ENCODE measurements around the gene BCO1. TPM values are rescaled to one million over a fixed set of nuclear protein-coding genes. Genes with fewer than 3 reads are reported as not detected.

Gene BCO1
- total RNA-seq, 4 donors from 2014 or later: 0.11 to 0.42 (median 0.17) TPM; not detected in 1

GRCh38 chr16:81231014-81231413 is 7.5 kb upstream of the BCO1 start:
- no peak for TF ChIP-seq POLR2AphosphoS5 (IDR thresholded peaks at IDR 0.05)
- TF ChIP-seq, protein P1, sequence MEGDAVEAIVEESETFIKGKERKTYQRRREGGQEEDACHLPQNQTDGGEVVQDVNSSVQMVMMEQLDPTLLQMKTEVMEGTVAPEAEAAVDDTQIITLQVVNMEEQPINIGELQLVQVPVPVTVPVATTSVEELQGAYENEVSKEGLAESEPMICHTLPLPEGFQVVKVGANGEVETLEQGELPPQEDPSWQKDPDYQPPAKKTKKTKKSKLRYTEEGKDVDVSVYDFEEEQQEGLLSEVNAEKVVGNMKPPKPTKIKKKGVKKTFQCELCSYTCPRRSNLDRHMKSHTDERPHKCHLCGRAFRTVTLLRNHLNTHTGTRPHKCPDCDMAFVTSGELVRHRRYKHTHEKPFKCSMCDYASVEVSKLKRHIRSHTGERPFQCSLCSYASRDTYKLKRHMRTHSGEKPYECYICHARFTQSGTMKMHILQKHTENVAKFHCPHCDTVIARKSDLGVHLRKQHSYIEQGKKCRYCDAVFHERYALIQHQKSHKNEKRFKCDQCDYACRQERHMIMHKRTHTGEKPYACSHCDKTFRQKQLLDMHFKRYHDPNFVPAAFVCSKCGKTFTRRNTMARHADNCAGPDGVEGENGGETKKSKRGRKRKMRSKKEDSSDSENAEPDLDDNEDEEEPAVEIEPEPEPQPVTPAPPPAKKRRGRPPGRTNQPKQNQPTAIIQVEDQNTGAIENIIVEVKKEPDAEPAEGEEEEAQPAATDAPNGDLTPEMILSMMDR (IDR thresholded peaks at IDR 0.05): no peak
- no peak for TF ChIP-seq EP300 (IDR thresholded peaks at IDR 0.05)
- TF ChIP-seq POLR2A (IDR thresholded peaks at IDR 0.05; ENCODE audit: low read depth): no peak
- H3K27me3 ChIP-seq: no peaks in the 10 kb centered on the region
- H3K36me3 ChIP-seq: no peaks in the 10 kb centered on the region
- H3K4me1 ChIP-seq: no peaks in the 10 kb centered on the region
- H3K27ac ChIP-seq (replicated peaks in 1 of 4): no peak overlapping the region
- H3K4me3 ChIP-seq: no peak overlapping the region
- no peak for DNase-seq (ENCODE audit: extremely low spot score)
- intact Hi-C loops (cut with DNase I): no loop called here
- 86% methylated on average over 5 of the region's 5 CpGs for WGBS
- H3K9me3 ChIP-seq: no peaks in the 10 kb centered on the region

- no peaks in the 10 kb centered on the region for H3K27me3 ChIP-seq
- peaks cover 3 to 6% (median 4%) of the 10 kb centered on the region in 4 donors for H3K4me1 ChIP-seq
- 92% methylated on average over 8 of the region's 8 CpGs for WGBS
- no peak for TF ChIP-seq POLR2A (IDR thresholded peaks at IDR 0.05; ENCODE audit: low read depth)
- TF ChIP-seq POLR2AphosphoS5 (IDR thresholded peaks at IDR 0.05): no peak
- TF ChIP-seq, protein P1 (IDR thresholded peaks at IDR 0.05): no peak
- TF ChIP-seq EP300 (IDR thresholded peaks at IDR 0.05): no peak
- H3K4me3 ChIP-seq: no peak overlapping the region
- intact Hi-C loops (cut with DNase I): no loop called here
- no peaks in the 10 kb centered on the region for H3K9me3 ChIP-seq
- H3K27ac ChIP-seq (replicated peaks in 1 of 4): no peak overlapping the region
- no peak for DNase-seq (ENCODE audit: extremely low spot score)
- H3K36me3 ChIP-seq: no peaks in the 10 kb centered on the region
Observed at GRCh38 chr16:81232740-81233367, 5.6 kb upstream of the BCO1 start.

GRCh38 chr16:81237282-81237681 is 1.2 kb upstream of the BCO1 start:
- whole genome bisulfite sequencing: 44% methylated on average over 8 of the region's 8 CpGs
- no peaks in the 10 kb centered on the region for H3K27me3 ChIP-seq
- H3K27ac ChIP-seq (replicated peaks in 1 of 4): peak overlapping the region; percentile 74 to 86 (median 76)
- no peak overlapping the region for H3K4me3 ChIP-seq
- intact Hi-C loops (cut with DNase I): no loop called here
- H3K9me3 ChIP-seq: no peaks in the 10 kb centered on the region
- peaks cover 9 to 22% (median 16%) of the 10 kb centered on the region in 4 donors for H3K4me1 ChIP-seq
- TF ChIP-seq POLR2AphosphoS5 (IDR thresholded peaks at IDR 0.05) (peak; percentile 76 to 77), EP300 (IDR thresholded peaks at IDR 0.05) (no peak)
- DNase-seq (ENCODE audit: extremely low spot score): no peak
- no peaks in the 10 kb centered on the region for H3K36me3 ChIP-seq

- Histone ChIP-seq H3K27me3 (no peaks in the 10 kb centered on the region), H3K36me3 (no peaks in the 10 kb centered on the region), H3K4me1 (peaks cover 9 to 22% (median 16%) of the 10 kb centered on the region in 4 donors), H3K9me3 (no peaks in the 10 kb centered on the region), H3K4me3 (peak overlapping the region in 2 of 4 donors; percentile 44 to 53), H3K27ac (replicated peaks in 1 of 4) (peak overlapping the region; percentile 74 to 86 (median 76))
- intact Hi-C loops (cut with DNase I): no loop called here
- 81% methylated on average over 10 of the region's 10 CpGs for WGBS
- no peak for DNase-seq (ENCODE audit: extremely low spot score)
- TF ChIP-seq POLR2AphosphoS5 (IDR thresholded peaks at IDR 0.05) (no peak), POLR2A (IDR thresholded peaks at IDR 0.05; ENCODE audit: low read depth) (no peak), EP300 (IDR thresholded peaks at IDR 0.05) (no peak)
- TF ChIP-seq, protein P1 (IDR thresholded peaks at IDR 0.05): no peak
Observed at GRCh38 chr16:81237942-81238295, 570 bp upstream of the BCO1 start.

DNA sequence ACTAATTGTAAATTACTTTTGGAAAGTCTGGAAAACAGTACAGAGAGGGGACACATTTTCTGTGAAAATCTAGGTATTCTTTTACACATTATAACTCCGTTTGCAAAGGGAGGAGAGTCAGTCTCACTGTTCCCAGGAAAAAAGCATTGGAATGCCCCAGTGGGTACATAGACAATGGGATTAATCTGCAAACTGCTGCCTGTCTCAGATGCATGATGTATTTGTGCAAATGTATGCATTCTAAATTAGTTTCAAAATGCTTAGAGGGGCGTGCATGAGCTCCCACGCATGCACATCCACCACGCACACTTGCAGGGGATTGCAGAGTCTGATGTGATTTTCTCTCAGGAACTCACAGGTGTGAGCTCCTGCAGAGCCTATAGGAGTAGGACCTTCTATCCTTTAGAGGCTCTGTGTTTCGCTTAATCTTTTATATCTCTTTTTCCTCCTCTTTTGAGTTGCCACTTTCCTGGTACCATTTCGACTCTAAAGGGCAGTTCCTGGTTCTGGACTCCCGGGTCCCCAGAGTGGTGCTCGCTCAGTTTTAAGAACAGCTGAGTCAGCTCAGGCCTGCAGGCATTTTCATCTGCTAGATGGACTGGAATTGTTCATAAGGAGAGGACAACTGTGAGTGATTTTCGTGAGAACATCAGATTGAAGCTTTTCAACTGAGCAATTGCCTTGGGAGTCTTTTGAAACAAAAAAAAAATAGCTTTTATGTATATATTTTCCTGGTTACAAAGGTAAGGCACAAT is 1.1 kb downstream of the BCO1 start:
- intact Hi-C loops (cut with DNase I): no loop called here
- peaks cover 9 to 22% (median 16%) of the 10 kb centered on the region in 4 donors for H3K4me1 ChIP-seq
- no peak for DNase-seq (ENCODE audit: extremely low spot score)
- no peaks in the 10 kb centered on the region for H3K27me3 ChIP-seq
- WGBS: 85% methylated on average over 9 of the region's 9 CpGs
- H3K36me3 ChIP-seq: no peaks in the 10 kb centered on the region
- no peak overlapping the region for H3K4me3 ChIP-seq
- TF ChIP-seq POLR2AphosphoS5 (IDR thresholded peaks at IDR 0.05) (no peak), EP300 (IDR thresholded peaks at IDR 0.05) (no peak), POLR2A (IDR thresholded peaks at IDR 0.05; ENCODE audit: low read depth) (no peak)
- TF ChIP-seq, protein P1 (IDR thresholded peaks at IDR 0.05): no peak
- no peaks in the 10 kb centered on the region for H3K9me3 ChIP-seq
- H3K27ac ChIP-seq (replicated peaks in 1 of 4): peak overlapping the region in 1 of 4 donors; percentile 86
